ENCODE data around the gene DAPK1. TPM values are rescaled to one million over a fixed set of nuclear protein-coding genes. Genes with fewer than 3 reads are reported as not detected.

The DAPK1 gene
- total RNA-seq, 1 donor from 2014 or later: 35.1 TPM

- no peak overlapping the region for H3K9ac ChIP-seq (ENCODE audit: low read length)
- Mint-ChIP-seq H3K27me3 (ENCODE audit: low read depth, unreplicated experiment) (no peaks in the 10 kb centered on the region), H3K4me1 (ENCODE audit: low read depth, unreplicated experiment) (peaks cover 12% of the 10 kb centered on the region), H3K36me3 (ENCODE audit: low read depth, unreplicated experiment) (peaks cover 7% of the 10 kb centered on the region), H3K9me3 (ENCODE audit: unreplicated experiment) (no peaks in the 10 kb centered on the region), H3K27ac (ENCODE audit: unreplicated experiment) (no peak overlapping the region), H3K4me3 (ENCODE audit: unreplicated experiment) (no peak overlapping the region)
- H3K4me3 ChIP-seq (ENCODE audit: insufficient read depth, low read depth, low read length): no peak overlapping the region
- no peaks in the 10 kb centered on the region for H3K79me2 ChIP-seq (ENCODE audit: insufficient read depth, low read length)
- no peaks in the 10 kb centered on the region for H3K27me3 ChIP-seq (ENCODE audit: insufficient read depth, low read length)
- H3K36me3 ChIP-seq (ENCODE audit: insufficient read depth, low read length): no peaks in the 10 kb centered on the region
- H3K9me3 ChIP-seq (ENCODE audit: insufficient read depth, low read depth, low read length): no peaks in the 10 kb centered on the region
- H2AFZ ChIP-seq (ENCODE audit: low read depth, low read length): no peak overlapping the region
- DNase-seq (ENCODE audit: low read depth) (no peak), FAIRE-seq (no peak)
- no peak overlapping the region for H3K4me2 ChIP-seq (ENCODE audit: low read length)
- H3K4me1 ChIP-seq (ENCODE audit: insufficient read depth, low read length): no peaks in the 10 kb centered on the region
- H3K27ac ChIP-seq (ENCODE audit: low read depth, low read length): no peak overlapping the region
- no peak for TF ChIP-seq CTCF (IDR thresholded peaks at IDR 0.05; ENCODE audit: insufficient read depth, low read depth, low read length)
- no peaks in the 10 kb centered on the region for H4K20me1 ChIP-seq (ENCODE audit: insufficient read depth, low read length)
Observed at GRCh38 chr9:87647114-87647513, 149.4 kb downstream of the DAPK1 start.

GRCh38 chr9:87648606-87649005 lies 150.9 kb downstream of the DAPK1 start:
- peaks cover 7% of the 10 kb centered on the region for H3K36me3 Mint-ChIP-seq (ENCODE audit: low read depth, unreplicated experiment)

More at GRCh38 chr9:87648606-87649005, 150.9 kb downstream of the DAPK1 start:
- Histone ChIP-seq H3K4me2 (ENCODE audit: low read length) (no peak overlapping the region), H3K27me3 (ENCODE audit: insufficient read depth, low read length) (no peaks in the 10 kb centered on the region), H3K36me3 (ENCODE audit: insufficient read depth, low read length) (no peaks in the 10 kb centered on the region), H3K9ac (ENCODE audit: low read length) (no peak overlapping the region), H3K9me3 (ENCODE audit: insufficient read depth, low read depth, low read length) (no peaks in the 10 kb centered on the region), H3K4me1 (ENCODE audit: insufficient read depth, low read length) (no peaks in the 10 kb centered on the region), H3K79me2 (ENCODE audit: insufficient read depth, low read length) (no peaks in the 10 kb centered on the region), H2AFZ (ENCODE audit: low read depth, low read length) (no peak overlapping the region), H3K4me3 (ENCODE audit: insufficient read depth, low read depth, low read length) (no peak overlapping the region), H4K20me1 (ENCODE audit: insufficient read depth, low read length) (no peaks in the 10 kb centered on the region), H3K27ac (ENCODE audit: low read depth, low read length) (no peak overlapping the region)
- Mint-ChIP-seq H3K9me3 (ENCODE audit: unreplicated experiment) (no peaks in the 10 kb centered on the region), H3K4me1 (ENCODE audit: low read depth, unreplicated experiment) (peaks cover 10% of the 10 kb centered on the region), H3K27ac (ENCODE audit: unreplicated experiment) (no peak overlapping the region), H3K27me3 (ENCODE audit: low read depth, unreplicated experiment) (no peaks in the 10 kb centered on the region), H3K4me3 (ENCODE audit: unreplicated experiment) (no peak overlapping the region)
- TF ChIP-seq EZH2 (IDR thresholded peaks at IDR 0.05; ENCODE audit: insufficient read depth, low read length) (no peak), CTCF (IDR thresholded peaks at IDR 0.05; ENCODE audit: insufficient read depth, low read depth, low read length) (no peak)
- FAIRE-seq (no peak), DNase-seq (ENCODE audit: low read depth) (no peak)
